DND-41 (cell line): ENCODE data around the gene CCZ1B.
"Not testable (repeated sequence)": the region's sequence is repeated elsewhere in the genome, so short reads cannot be mapped to it uniquely, and the experiment has no call there.

Experiments
- ATAC-seq: fragments of 200-7000 bp; cut with Tn5 transposase; 3 replicates; pipeline ENCODE4 v1.9.1; 2021; ENCODE audit warnings: low read depth; ENCODE audit not compliant: insufficient read depth
- DNase-seq: peaks from one replicate; pipeline ENCODE4 v3.0.0-alpha.2; 2020
- H2AFZ ChIP-seq: 2 replicates; pipeline ENCODE4 v1.6.0; 2012; ENCODE audit warnings: low read depth, low read length
- H3K27ac ChIP-seq: 2 replicates; pipeline ENCODE4 v1.5.1; 2012; ENCODE audit warnings: low read length, inconsistent platforms
- H3K27me3 ChIP-seq: fragments of 200-600 bp; sonication (generic); 2 replicates; pipeline ENCODE4 v1.6.0; 2012; ENCODE audit warnings: low read length, mild to moderate bottlenecking, inconsistent platforms; ENCODE audit not compliant: insufficient read depth, poor library complexity
- H3K36me3 ChIP-seq: 2 replicates; pipeline ENCODE4 v1.5.1; 2012; ENCODE audit warnings: low read length, inconsistent platforms; ENCODE audit not compliant: insufficient read depth
- H3K4me1 ChIP-seq: 2 replicates; pipeline ENCODE4 v1.5.1; 2012; ENCODE audit warnings: mild to moderate bottlenecking, low read length; ENCODE audit not compliant: insufficient read depth
- H3K4me2 ChIP-seq: 2 replicates; pipeline ENCODE4 v1.6.0; 2012; ENCODE audit warnings: mild to moderate bottlenecking, moderate library complexity, low read length, inconsistent platforms; ENCODE audit not compliant: insufficient read depth
- H3K4me3 ChIP-seq, 2 experiments: fragments of 200-600 bp in 1 of 2; shearing (Covaris generic) in 1 of 2; 2 replicates each; pipeline ENCODE4 v1.5.1; 2012 to 2016; ENCODE audit warnings: inconsistent platforms in 2 of 2, low read length in 2 of 2, mild to moderate bottlenecking in 2 of 2, low read depth in 1 of 2, moderate library complexity in 1 of 2
- H3K79me2 ChIP-seq: 2 replicates; pipeline ENCODE4 v1.6.0; 2012; ENCODE audit warnings: low read length, inconsistent platforms; ENCODE audit not compliant: insufficient read depth
- H3K9ac ChIP-seq: 2 replicates; pipeline ENCODE4 v1.6.0; 2012; ENCODE audit warnings: low read depth, mild to moderate bottlenecking, inconsistent platforms, low read length, moderate library complexity
- H3K9me3 ChIP-seq: 2 replicates; pipeline ENCODE4 v1.5.1; 2012; ENCODE audit warnings: low read length, moderate library complexity, mild to moderate bottlenecking, inconsistent platforms; ENCODE audit not compliant: insufficient read depth, severe bottlenecking
- H4K20me1 ChIP-seq: 2 replicates; pipeline ENCODE4 v1.6.0; 2012; ENCODE audit warnings: low read length; ENCODE audit not compliant: insufficient read depth
- TF ChIP-seq, protein P1 (sequence below): IDR thresholded peaks from 2 replicates; pipeline ENCODE4 v1.5.1; 2012; ENCODE audit warnings: borderline replicate concordance, low read length, moderate library complexity, mild to moderate bottlenecking; ENCODE audit not compliant: poor library complexity, severe bottlenecking; ENCODE audit errors: extremely low read depth

Gene CCZ1B

DNA sequence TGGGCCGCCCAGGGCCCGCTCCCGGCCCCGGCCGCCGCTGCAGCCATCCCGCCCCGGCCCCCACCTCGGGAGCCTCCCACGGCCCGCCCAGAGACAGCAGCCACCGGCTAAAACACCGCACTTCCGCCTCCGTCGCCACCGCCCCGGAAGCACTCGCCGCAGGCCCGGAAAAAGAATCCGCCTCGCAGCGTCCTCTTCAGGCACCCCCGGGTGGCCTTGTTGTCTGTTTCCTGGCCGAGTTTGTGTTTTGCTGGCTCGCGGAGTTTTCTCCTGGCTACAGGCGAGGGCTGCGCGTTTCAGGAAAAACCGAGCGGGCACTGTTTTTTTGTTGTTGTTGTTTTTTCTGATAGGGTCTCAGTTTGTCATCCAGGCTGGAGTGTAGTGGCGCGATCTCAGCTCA lies at the start of gene CCZ1B:
Gene CCZ1B, minus strand, starts transcription at position 125 of the 400 bp plus-strand sequence. Its CDS starts 78 bp downstream, at position 47.
- TF ChIP-seq, protein P1, sequence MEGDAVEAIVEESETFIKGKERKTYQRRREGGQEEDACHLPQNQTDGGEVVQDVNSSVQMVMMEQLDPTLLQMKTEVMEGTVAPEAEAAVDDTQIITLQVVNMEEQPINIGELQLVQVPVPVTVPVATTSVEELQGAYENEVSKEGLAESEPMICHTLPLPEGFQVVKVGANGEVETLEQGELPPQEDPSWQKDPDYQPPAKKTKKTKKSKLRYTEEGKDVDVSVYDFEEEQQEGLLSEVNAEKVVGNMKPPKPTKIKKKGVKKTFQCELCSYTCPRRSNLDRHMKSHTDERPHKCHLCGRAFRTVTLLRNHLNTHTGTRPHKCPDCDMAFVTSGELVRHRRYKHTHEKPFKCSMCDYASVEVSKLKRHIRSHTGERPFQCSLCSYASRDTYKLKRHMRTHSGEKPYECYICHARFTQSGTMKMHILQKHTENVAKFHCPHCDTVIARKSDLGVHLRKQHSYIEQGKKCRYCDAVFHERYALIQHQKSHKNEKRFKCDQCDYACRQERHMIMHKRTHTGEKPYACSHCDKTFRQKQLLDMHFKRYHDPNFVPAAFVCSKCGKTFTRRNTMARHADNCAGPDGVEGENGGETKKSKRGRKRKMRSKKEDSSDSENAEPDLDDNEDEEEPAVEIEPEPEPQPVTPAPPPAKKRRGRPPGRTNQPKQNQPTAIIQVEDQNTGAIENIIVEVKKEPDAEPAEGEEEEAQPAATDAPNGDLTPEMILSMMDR, result peak; percentile 51
- not testable (repeated sequence) for H3K9me3 ChIP-seq, H4K20me1 ChIP-seq, H3K79me2 ChIP-seq, H3K27me3 ChIP-seq
- peak; percentile 99 for ATAC-seq
- Histone ChIP-seq H3K27ac (peak within 1 kb of the TSS; percentile 73), H2AFZ (peak within 1 kb of the TSS; percentile 75), H3K4me3 (peak within 1 kb of the TSS; percentile 53 to 64), H3K4me2 (peak within 1 kb of the TSS; percentile 60), H3K9ac (peak within 1 kb of the TSS; percentile 60), H3K36me3 (peaks cover 11% of the 10 kb centered on the region; the same call in 1 of the 2 replicates), H3K4me1 (peaks cover 12% of the 10 kb centered on the region; the same call in 1 of the 2 replicates)
- DNase-seq, result peak; percentile 92

DNA sequence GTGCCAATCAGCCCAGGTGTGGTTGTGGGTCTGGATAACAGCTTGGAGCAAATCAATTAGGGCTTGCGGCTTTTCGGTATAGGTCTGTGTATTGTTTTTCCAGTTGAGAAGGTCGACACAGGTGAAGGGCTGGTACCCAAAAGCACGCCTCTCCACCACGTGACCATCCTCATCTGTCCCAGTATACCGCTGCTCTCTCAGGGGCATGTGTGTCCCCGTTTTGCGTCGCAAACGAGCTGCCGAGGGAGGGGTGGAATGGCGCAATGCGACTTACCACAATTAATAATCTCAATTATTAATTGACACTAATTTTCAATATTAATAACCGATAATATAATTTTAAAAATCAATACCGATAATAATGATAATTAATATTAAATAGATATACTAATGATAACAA lies 48.9 kb upstream of the CCZ1B start:
- not testable (repeated sequence) for H3K27ac ChIP-seq, H3K27me3 ChIP-seq, H3K9me3 ChIP-seq, H3K79me2 ChIP-seq, H3K36me3 ChIP-seq, H3K4me3 ChIP-seq, DNase-seq, H3K9ac ChIP-seq, H3K4me2 ChIP-seq, H4K20me1 ChIP-seq, H2AFZ ChIP-seq, H3K4me1 ChIP-seq, ATAC-seq

DNA sequence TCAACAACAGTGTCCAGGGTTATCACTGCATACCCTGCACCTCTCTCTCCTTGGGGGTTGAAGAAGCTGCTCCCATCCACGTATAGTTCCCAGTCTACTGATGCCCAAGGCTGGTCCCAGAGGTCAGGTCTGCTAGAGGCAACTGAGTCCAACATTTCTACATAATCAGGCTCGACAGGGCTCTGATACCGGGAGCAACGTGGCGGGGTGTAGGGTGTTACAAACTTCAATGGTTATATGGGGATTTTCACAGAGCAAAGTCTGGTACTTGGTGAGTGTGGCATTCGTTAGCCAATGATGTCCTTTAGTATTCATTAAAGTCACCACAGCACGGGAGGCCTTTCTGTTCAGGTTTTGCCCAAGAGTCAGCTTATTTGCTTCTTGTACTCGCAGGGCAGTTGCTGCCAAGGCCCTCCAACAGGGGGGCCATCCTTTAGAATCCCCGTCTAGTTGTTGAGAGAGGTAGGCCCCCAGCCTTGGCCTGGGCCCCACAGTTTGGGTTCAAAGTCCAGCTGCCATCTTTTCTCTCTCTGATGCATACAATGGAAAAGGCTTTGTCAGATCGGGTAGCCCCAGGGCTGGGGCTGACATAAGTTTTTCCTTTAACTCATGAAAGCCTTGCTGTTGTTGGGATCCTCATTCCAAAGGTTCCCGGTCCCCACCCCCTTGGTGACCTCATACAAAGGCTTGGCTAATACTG lies 46.3 kb upstream of the CCZ1B start:
- H4K20me1 ChIP-seq, H3K27ac ChIP-seq, H3K4me3 ChIP-seq, ATAC-seq, DNase-seq, H3K4me2 ChIP-seq, H3K36me3 ChIP-seq, H3K9ac ChIP-seq, H3K4me1 ChIP-seq, H3K79me2 ChIP-seq, H2AFZ ChIP-seq, H3K27me3 ChIP-seq, H3K9me3 ChIP-seq: not testable (repeated sequence)

DNA sequence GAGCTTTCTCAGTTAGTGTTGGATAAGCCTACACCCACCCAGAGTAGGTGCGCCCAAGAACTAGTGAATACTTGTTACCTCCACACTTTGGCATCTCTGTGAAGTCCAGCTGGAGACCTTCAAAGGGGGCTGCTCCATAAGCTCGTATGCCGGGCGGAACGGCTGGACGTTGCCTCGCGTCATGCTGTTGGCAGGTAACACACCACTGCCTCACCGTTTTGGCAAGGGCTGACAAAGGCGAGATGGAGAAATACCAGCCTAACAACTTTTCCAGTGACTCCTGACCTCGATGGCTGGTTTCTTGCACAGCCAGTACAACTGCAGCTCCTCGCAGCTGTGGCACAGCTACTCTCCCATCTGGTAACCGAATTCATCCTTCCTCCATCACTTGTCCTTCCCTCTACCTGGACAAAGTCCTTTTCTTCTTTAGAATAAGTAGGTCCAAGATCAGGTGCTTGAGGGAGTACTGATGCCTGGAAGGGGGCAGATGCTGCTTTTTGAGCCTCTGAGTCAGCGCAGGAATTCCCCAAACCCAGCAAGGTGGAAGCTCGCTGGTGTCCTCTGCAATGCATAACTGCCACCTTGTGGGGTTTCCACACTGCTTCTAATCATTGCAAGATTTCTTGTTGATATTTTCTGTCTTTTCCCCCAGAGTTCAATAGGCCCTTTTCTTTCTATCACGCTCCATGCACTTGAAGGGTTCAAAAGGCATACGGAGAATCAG lies 45.5 kb upstream of the CCZ1B start:
- not testable (repeated sequence) for H2AFZ ChIP-seq, H3K4me2 ChIP-seq, ATAC-seq

DNA sequence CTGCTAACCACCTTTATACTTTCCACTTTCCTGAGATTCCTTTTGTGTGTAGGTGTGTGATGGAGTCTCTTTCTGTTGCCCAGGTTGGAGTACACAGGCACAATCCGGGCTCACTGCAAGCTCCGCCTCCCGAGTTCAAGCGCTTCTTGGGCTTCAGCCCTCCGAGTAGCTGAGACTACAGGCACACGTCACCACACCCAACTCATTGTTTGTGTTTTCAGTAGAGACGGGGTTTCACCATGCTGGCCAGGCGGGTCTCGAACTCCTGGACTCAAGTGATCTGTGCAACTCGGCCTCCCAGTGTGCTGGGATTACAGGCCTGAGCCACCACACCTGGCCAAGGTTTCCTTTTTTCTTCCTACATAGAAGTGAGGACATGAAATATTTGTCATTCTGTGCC lies 38.7 kb upstream of the CCZ1B start:
- not testable (repeated sequence) for H3K4me1 ChIP-seq, H3K36me3 ChIP-seq, ATAC-seq, H4K20me1 ChIP-seq, DNase-seq, H3K79me2 ChIP-seq, H3K27ac ChIP-seq, H3K27me3 ChIP-seq, H2AFZ ChIP-seq, H3K4me3 ChIP-seq, H3K4me2 ChIP-seq, H3K9ac ChIP-seq, H3K9me3 ChIP-seq

More for the DNA sequence above, 45.5 kb upstream of the CCZ1B start:
- H3K9ac ChIP-seq, DNase-seq, H3K27me3 ChIP-seq, H3K4me3 ChIP-seq, H3K4me1 ChIP-seq, H3K27ac ChIP-seq, H3K36me3 ChIP-seq, H4K20me1 ChIP-seq, H3K79me2 ChIP-seq, H3K9me3 ChIP-seq: not testable (repeated sequence)

DNA sequence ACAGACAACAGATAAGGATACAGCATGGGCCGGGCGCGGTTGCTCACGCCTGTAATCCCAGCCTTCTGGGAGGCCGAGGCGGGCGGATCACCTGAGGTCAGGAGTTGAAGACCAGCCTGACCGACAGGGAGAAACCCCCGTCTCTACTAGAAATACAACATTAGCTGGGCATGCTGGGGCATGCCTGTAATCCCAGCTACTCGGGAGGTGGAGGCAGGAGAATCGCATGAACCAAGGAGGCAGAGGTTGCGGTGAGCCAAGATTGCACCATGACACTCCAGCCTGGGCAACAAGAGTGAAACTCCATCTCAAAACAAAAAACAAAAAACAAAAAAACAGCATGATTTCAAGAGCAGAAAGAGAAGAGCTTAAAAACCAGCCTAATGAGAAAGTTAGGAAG lies 38.1 kb upstream of the CCZ1B start:
- not testable (repeated sequence) for H3K4me3 ChIP-seq, H3K79me2 ChIP-seq, H3K9ac ChIP-seq, H3K27ac ChIP-seq, H3K4me1 ChIP-seq, ATAC-seq, H2AFZ ChIP-seq, H3K9me3 ChIP-seq, H3K36me3 ChIP-seq, H3K4me2 ChIP-seq, DNase-seq, H3K27me3 ChIP-seq, H4K20me1 ChIP-seq

DNA sequence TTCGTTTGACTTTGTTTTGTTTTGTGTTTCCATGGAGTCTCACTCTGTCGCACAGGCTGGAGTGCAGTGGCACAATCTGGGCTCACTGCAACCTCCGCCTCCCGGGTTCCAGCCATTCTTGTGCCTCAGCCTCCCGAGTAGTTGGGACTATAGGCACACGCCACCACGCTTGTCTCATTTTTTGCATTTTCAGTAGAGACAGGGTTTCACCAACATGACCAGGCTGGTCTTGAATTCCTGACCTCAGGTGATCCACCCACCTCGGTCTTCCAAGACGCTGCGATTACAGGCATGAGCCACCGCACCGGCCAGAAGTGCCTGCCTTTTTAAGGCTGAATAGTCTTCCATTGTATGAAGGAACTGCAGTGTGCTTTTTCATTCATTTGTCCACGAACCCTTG lies 36.8 kb upstream of the CCZ1B start:
- not testable (repeated sequence) for H3K27me3 ChIP-seq, H3K4me2 ChIP-seq, H4K20me1 ChIP-seq, H3K9me3 ChIP-seq, H3K27ac ChIP-seq, H3K4me3 ChIP-seq, DNase-seq, H3K36me3 ChIP-seq, H2AFZ ChIP-seq, ATAC-seq, H3K79me2 ChIP-seq, H3K9ac ChIP-seq, H3K4me1 ChIP-seq
